GM19328 (cell line): ENCODE results near the gene CMTM7.

Source experiments
- ATAC-seq: cut with Tn5 transposase; IDR thresholded peaks from one replicate; pipeline ENCODE4 v1.9.1; 2021; ENCODE audit warnings: mild to moderate bottlenecking, moderate library complexity; ENCODE audit not compliant: unreplicated experiment

CMTM7 gene

DNA sequence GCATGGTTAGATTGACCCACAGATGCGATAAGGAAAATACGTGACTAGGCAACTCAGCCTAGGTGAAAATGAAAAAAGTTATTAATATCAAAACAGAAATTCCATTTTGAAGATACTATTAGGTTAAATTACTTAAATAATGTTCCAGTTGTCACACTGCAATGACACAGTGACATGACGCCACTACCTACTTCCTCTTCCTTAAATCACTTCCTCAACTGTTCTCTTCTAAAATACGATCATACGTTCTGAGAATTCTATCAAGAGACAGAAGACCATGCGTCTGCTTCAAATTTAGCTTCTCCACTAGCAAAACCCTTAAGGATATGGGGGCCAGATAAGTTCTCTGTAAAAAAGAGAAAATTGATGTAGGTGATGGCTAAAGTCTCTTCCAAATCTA lies 92.8 kb downstream of the CMTM7 start:
- no peak for ATAC-seq

- ATAC-seq, result no peak
Measured at GRCh38 chr3:32487781-32488473, 96.3 kb downstream of the CMTM7 start.

GRCh38 chr3:32488474-32489008 lies 96.9 kb downstream of the CMTM7 start:
- ATAC-seq, result no peak

DNA sequence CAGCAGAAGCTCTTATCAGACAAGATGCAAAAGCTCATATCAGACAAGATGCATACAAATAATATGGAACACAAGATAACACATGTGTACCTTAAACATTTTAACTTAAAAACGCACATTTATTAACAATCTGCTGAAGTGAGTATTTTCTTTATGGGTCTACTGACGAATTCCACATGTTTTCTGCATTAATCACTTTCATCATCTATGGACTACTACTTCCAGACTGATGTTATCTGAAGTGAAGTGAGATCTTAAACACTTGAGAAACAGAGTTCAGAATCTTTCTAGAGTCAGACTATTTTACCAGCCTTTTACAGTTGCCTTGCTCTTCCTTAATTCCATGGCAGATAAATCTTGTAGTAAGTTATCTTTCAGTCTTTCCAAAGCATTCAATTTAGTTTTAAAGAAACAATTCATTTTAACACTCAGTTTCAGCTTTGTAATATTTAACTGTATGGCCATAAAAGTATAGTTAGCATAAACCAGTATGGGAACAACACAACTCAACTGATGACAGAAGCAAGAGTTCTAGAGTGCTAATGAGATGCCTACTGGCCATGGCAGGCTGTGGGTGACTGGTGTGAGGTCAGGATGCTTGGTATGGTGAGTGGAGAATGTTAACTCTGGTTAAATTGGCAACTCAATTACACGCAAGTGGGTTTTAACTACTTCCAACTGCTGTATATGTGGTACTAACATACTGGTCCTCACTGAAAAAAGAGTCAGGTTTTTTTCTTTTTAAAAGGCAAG lies 101.2 kb downstream of the CMTM7 start:
- ATAC-seq, result no peak

DNA sequence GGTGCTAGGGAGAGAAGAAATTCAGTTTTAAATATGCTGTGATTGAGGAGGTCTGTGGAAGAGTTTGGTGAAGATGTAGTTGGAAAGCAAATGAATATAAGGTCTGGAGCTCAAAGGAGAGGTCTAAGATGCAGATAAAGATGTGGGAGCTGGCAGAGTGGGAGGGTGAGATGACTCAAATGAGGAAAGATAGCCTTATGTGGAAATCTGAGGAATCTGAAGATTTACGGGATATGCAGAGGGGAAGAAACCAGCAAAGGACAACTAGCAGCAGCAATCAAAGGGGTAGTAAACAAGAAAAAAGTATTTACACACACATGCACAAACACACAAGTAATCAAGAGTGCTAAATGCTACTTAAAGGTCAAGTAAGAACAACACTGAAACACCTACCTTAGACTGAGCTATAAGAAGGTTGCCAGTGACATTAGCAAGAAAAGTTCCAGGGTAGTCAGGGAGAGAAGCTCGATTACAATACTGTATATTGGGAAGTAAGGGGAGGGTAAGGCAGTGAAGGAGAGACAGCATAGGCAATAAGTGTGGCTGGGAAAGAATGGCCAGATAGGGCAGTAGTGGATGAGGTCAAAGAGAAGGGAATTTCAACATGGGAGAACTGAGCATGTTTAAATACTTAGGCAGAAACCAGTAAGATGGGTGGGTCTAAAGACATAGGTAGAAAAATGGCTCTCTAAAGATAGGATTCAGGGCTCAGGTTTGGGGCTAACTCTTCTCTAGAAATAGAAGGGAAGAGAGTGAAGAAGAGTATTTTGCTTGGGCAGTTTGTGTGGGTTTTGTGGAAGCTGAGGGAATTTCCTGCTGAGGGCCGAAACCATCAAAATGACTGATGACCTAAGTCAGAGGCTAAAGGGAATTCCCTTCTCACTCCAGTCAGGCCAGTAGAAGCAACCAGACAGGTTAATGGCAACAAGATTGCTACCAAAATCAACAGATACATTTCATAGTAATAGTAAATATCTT lies 102.1 kb downstream of the CMTM7 start:
- ATAC-seq, result peak; percentile 52

DNA sequence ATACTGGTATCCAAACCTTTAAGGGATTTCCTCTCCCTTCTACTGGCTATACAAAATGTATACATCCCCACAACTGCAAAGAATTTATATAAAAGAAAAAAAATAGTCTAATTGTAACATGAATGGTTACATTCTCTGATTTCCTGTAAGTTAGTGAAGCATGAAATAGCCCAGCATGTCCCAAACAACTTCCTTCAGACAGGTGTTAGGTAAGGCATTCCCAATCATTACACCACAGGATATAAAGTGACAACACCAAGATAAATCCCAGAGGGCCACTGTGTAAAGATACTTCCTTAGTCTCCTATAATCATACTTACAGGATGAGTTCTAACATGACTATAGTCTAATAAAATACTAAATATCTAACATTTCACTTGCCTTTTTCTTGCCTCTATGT lies 103.4 kb downstream of the CMTM7 start:
- no peak for ATAC-seq

DNA sequence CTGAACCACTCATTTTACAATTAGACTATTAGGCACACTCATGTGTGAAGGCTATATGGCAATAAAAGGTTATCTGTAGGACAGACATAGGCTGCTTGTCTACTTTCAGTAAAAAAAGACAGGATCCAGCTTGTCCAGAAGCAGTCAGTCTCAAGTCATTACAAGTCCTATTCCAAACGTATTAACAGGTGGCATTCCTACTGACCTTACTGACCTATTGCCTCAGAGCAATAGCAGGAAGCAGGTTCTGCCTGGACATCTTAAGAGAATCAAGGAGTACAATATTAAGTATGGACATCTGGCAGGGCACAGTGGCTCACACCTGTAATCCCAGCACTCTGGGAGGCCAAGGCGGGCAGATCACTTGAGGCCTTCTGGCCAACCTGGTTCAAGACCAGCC lies 104.0 kb downstream of the CMTM7 start:
- ATAC-seq, result no peak

- ATAC-seq, result no peak
Measured at GRCh38 chr3:32498252-32498651, 106.6 kb downstream of the CMTM7 start.

DNA sequence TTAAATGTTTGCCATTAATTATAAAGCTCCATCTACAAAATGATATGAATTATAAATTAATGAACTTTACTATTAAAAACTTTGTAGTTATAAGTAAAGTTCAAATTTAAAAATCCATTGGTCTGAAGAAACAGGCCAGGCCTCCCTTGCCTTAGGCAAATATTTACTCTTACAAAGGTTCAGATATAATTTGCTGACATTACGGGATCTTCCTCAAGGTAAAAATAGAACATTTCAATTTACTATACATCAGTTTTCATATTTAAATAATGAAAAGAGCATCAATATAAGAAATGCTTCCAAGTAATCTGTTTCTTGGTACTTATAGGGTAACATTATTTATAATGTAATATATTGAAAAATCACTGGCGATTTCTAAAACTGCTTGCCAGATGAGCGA lies 107.3 kb downstream of the CMTM7 start:
- ATAC-seq, result no peak

- ATAC-seq, result no peak
Measured at GRCh38 chr3:32499585-32499984, 107.9 kb downstream of the CMTM7 start.

GRCh38 chr3:32500231-32500630 lies 108.6 kb downstream of the CMTM7 start:
- no peak for ATAC-seq

DNA sequence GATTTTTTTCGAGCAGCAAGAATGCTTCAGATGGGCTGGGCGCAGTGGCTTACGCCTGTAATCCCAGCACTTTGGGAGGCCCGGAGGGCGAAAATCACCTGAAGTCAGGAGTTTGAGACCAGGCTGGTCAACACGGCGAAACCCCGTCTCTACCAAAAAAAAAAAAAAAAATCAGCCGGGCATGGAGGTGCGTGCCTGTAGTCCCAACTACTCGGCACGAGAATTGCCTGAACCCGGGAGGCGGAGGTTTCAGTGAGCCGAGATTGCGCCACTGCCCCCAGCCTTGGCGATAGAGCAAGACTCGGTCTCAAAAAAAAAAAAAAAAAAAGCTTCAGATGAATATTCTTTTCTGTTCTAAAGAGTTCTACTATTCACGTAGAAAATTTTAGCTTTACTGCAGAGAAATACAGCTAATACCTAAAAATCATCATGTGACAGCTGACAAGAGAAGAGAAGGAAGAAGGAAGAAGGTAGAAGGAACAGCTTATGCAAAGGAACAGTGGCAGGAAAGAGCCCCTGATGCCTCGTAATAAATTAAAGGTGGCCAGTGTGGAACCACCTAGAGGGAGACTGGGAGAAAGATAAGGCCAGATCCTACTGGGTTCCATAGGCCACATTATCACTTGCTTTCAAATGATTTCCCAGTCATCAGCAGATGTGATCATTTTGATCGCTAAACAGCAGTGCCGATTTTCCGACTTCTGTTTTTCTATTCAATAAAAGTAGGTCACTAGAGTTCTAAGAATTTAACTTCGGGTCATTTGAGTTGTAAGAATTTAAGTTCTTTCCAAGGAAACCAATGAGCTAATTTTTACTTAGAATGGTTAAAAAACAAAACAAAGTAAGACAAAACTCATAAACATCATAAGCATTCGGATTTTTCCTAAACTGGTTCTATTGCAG lies 109.5 kb downstream of the CMTM7 start:
- no peak for ATAC-seq

DNA sequence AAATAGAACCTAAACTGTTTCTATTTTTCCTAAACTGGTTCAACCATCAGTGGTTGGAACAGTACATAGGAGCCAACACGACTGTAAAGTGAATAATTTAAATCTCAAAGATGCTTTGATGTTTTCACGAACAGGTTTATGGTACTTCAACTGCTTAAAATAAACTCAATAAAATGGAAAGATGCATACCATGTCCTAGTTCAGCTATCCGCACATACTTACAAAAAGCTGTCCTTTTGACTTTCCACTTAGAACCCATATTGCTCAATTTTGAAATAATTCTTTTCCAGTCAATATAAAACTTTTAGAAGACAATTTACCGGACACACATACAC lies 110.1 kb downstream of the CMTM7 start:
- no peak for ATAC-seq

GRCh38 chr3:32502118-32502945 lies 110.7 kb downstream of the CMTM7 start, which contains the start of gene CMTM6:
TSS of gene CMTM6 (minus strand) at chr3:32502852. CDS start at chr3:32502745, 107 bp downstream.
- ATAC-seq, result peak; percentile 54

DNA sequence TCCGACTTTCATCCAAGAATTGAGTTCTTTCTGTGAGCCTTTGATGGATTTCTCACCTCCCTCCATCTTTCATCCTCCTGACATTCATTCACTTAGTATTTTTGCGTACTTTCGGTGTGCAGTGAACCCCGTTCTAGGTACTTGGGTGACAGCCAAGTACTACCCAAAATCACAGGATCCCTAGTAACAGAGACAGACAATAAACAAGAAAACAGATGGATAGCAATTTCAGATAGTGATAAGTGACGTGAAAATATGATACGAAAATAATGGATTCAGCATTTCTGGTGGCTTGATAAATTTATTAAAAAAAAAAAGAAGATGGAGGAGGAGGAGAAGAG lies 111.3 kb downstream of the CMTM7 start:
- no peak for ATAC-seq
